Activated T-cell treated with anti-CD3 and anti-CD28 coated beads, Interleukin-2, amount 50 U/mL, for 1 hour (primary cell): ENCODE measurements around the gene PCP4.
"Not testable (repeated sequence)": the region's sequence is repeated elsewhere in the genome, so short reads cannot be mapped to it uniquely, and the experiment has no call there.

Source experiments
- DNase-seq: peaks from one replicate; pipeline ENCODE4 v3.0.0-alpha.2; 2020

The PCP4 gene

GRCh38 chr21:39869141-39869818 lies 2.0 kb downstream of the PCP4 start:
- no peak for DNase-seq

GRCh38 chr21:39873687-39874086 lies 6.4 kb downstream of the PCP4 start:
- no peak for DNase-seq

- DNase-seq, result no peak
Measured at GRCh38 chr21:39874206-39874605, 7.0 kb downstream of the PCP4 start.

GRCh38 chr21:39874759-39875158 lies 7.5 kb downstream of the PCP4 start:
- DNase-seq, result no peak

GRCh38 chr21:39881661-39882060 lies 14.4 kb downstream of the PCP4 start:
- DNase-seq, result no peak

- DNase-seq, result no peak
Measured at GRCh38 chr21:39882151-39882838, 15.1 kb downstream of the PCP4 start.

GRCh38 chr21:39882839-39883195 lies 15.6 kb downstream of the PCP4 start:
- DNase-seq, result no peak

GRCh38 chr21:39885119-39885848 lies 18.0 kb downstream of the PCP4 start:
- no peak for DNase-seq

GRCh38 chr21:39888848-39889247 lies 21.6 kb downstream of the PCP4 start:
- no peak for DNase-seq

GRCh38 chr21:39891111-39891510 lies 23.9 kb downstream of the PCP4 start:
- no peak for DNase-seq

GRCh38 chr21:39891863-39892262 lies 24.6 kb downstream of the PCP4 start:
- DNase-seq, result not testable (repeated sequence)

GRCh38 chr21:39900491-39900890 lies 33.3 kb downstream of the PCP4 start:
- DNase-seq, result no peak

- DNase-seq, result no peak
Measured at GRCh38 chr21:39900911-39901310, 33.7 kb downstream of the PCP4 start.

- no peak for DNase-seq
Measured at GRCh38 chr21:39902986-39903385, 35.7 kb downstream of the PCP4 start.

GRCh38 chr21:39904457-39904856 lies 37.2 kb downstream of the PCP4 start:
- DNase-seq, result no peak

- no peak for DNase-seq
Measured at GRCh38 chr21:39908265-39908923, 41.2 kb downstream of the PCP4 start.

- no peak for DNase-seq
Measured at GRCh38 chr21:39911286-39912199, 44.3 kb downstream of the PCP4 start.

GRCh38 chr21:39913706-39914305 lies 46.6 kb downstream of the PCP4 start:
- DNase-seq, result no peak

GRCh38 chr21:39915881-39916280 lies 48.6 kb downstream of the PCP4 start:
- no peak for DNase-seq

GRCh38 chr21:39918558-39918957 lies 51.3 kb downstream of the PCP4 start:
- DNase-seq, result no peak

- no peak for DNase-seq
Measured at GRCh38 chr21:39923476-39923875, 56.2 kb downstream of the PCP4 start.
